A375 (cell line): Measurements from ENCODE around the gene TNNT3. TPM values are rescaled to one million over a fixed set of nuclear protein-coding genes. Genes with fewer than 3 reads are reported as not detected.

ENCODE experiments used
- total RNA-seq: library from RNA; depleted of rRNA; stranded (reverse); fragments of >200 nt; shearing (Covaris generic); gene quantifications from 2 replicates; pipeline ENCODE4 v1.2.3, GENCODE V29; 2014; rRNA removed

Gene TNNT3
- total RNA-seq: not detected in 2 replicates

GRCh38 chr11:1919391-1920127, at the start of gene TNNT3:
Gene TNNT3 (plus strand): TSS chr11:1919703. CDS start chr11:1922875, 3,172 bp downstream.

GRCh38 chr11:1891831-1892115, 27.7 kb upstream of the TNNT3 start, which contains the start of gene PRR33:
Gene PRR33 (minus strand): TSS chr11:1891895. CDS start chr11:1890584, 1,311 bp downstream.

GRCh38 chr11:1946812-1947484, 27.4 kb downstream of the TNNT3 start, which contains the start of gene MRPL23:
Gene MRPL23 (plus strand): TSS chr11:1947332. CDS start chr11:1947363, 31 bp downstream.

Other genes with a start within 250 kb of the TNNT3 start
- gene KRTAP5-6, start 222.5 kb upstream of the TNNT3 start, total RNA-seq: not detected in 2 replicates
- 1.8 and 2.3 TPM in 2 replicates for gene IFITM10, start 169.1 kb upstream of the TNNT3 start, total RNA-seq
- gene CTSD, start 155.8 kb upstream of the TNNT3 start, total RNA-seq: 139 TPM in 2 replicates
- gene SYT8, start 84.7 kb upstream of the TNNT3 start, total RNA-seq: not detected in 2 replicates
- gene TNNI2, start 80.7 kb upstream of the TNNT3 start, total RNA-seq: not detected in 2 replicates
- gene LSP1, start 66.6 kb upstream of the TNNT3 start, total RNA-seq: 0.13 and 1.8 TPM in 2 replicates
- gene PRR33, start 27.8 kb upstream of the TNNT3 start, total RNA-seq: not detected in 2 replicates
- 196 and 213 TPM in 2 replicates for gene MRPL23, start 27.6 kb downstream of the TNNT3 start, total RNA-seq
- gene H19, start 78.1 kb downstream of the TNNT3 start, total RNA-seq: 5.2 and 9.5 TPM in 2 replicates
- gene IGF2, start 219.7 kb downstream of the TNNT3 start, total RNA-seq: not detected in 2 replicates
- not detected in 2 replicates for gene INS, start 241.5 kb downstream of the TNNT3 start, total RNA-seq